HG03565 (cell line): ENCODE measurements around the gene PRSS3.
"Not testable (repeated sequence)": the region's sequence is repeated elsewhere in the genome, so short reads cannot be mapped to it uniquely, and the experiment has no call there.

ENCODE experiments used
- ATAC-seq: cut with Tn5 transposase; IDR thresholded peaks from one replicate; pipeline ENCODE4 v1.9.1; 2021; ENCODE audit warnings: mild to moderate bottlenecking, moderate library complexity; ENCODE audit not compliant: unreplicated experiment

Gene PRSS3

DNA sequence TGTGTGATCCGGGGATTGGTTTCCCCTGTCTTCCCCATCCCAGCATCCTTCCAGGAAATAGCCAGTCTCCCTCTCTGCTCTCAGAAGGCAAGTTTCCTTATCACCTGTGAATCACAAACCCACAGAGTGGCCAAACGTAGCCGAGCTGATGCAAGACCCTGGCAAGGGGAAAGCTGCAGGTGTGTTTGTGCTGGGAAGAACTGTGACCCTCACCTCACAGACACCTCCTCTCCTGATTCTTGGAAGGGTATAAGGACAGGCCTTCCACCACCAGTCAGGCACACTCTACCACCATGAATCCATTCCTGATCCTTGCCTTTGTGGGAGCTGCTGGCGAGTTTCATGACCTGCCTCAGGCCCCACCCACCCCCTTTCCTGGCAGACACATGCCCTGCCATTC is at the start of gene PRSS3:
TSS of gene PRSS3 (plus strand) at position 281 of the 400 bp plus-strand sequence. CDS start at position 294, 13 bp downstream.
- ATAC-seq = no peak

DNA sequence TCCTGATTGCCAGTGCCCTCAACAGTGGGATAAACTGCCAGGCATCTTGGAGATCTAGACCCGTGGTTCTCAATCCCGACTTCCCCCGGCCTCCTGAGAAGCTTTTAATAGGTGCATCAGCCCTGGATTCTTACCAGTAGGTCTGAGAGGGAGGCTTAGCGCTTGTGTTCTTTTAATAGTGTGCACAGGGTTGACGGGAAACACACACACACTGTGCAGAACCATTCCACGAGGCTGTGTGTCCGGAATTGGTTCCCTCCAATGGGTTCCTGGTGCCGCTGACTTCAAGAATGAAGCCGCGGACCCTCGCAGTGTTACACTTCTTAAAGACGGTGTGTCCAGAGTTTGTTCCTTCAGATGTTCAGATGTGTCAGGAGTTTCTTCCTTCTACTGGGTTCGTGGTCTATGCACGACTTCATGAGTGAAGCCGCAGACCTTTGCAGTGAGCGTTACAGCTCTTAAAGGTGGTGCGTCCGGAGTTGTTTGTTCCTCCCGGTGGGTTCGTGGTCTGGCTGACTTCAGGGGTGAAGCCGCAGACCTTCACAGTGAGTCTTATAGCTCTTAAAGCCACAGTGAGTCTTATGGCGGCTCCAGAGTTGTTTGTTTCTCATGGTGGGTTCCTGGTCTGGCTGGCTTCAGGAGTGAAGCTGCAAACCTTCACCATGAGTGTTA is 46.6 kb upstream of the PRSS3 start:
- ATAC-seq = no peak

DNA sequence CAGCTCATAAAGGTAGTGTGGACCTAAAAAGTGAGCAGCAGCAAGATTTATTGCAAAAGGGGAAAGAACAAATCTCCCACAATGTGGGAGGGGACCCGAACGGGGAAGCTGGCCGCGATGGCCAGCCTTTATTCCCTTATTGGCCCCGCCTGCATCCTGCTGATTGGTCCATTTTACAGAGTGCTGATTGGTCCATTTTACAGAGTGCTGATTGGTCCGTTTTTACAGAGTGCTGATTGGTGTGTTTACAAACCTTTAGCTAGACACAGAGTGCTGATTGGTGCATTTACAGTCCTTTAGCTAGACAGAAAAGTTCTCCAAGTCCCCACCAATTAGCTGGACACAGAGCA is 46.1 kb upstream of the PRSS3 start:
- ATAC-seq = not testable (repeated sequence)

GRCh38 chr9:33750307-33750838 is 45.0 kb upstream of the PRSS3 start:
- no peak for ATAC-seq

- no peak for ATAC-seq
These were observed 44.5 kb upstream of the PRSS3 start for GRCh38 chr9:33750839-33751339.

GRCh38 chr9:33751536-33752129 is 43.7 kb upstream of the PRSS3 start:
- ATAC-seq = no peak

GRCh38 chr9:33752130-33752637 is 43.2 kb upstream of the PRSS3 start:
- no peak for ATAC-seq

GRCh38 chr9:33752789-33753188 is 42.6 kb upstream of the PRSS3 start:
- not testable (repeated sequence) for ATAC-seq

DNA sequence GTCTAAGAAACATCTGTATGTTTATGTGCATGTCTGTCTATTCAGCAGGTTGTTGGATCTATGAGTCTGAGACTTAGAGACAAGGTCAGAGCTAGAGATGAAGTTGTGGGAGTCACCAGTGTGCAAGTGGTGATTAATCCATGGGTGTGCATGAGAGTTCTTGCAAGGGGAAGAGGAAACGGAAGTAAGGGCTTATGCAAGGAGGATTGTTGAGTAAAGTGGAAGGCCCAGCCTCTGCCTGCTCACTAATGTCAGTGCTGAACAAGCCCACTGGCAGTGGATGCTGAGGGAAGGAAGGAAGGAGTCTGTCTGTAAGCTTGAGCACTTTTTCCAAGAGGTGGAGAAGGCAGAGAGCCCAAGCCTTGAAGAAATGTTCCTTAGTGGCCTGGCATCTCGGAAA is 35.7 kb upstream of the PRSS3 start:
- not testable (repeated sequence) for ATAC-seq

DNA sequence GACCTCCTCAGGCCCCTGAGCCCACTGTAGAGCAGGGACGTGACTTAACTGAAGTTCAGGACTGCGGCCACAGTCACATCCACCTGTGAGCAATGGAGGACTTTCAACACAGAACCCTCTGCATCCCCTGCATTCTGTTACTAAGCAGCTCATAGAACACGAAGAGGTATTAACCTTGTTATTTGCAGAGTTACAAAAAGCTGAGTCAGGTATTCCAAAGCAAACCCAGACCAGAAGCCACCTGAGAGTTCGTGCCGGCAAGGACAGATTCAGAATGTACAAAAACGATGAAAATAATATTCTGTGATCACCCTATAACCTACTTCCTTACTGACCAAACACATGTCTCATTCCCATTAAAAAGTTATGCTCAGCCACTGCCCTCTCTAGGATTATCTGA is 33.0 kb upstream of the PRSS3 start:
- ATAC-seq = no peak

GRCh38 chr9:33763709-33764108 is 31.7 kb upstream of the PRSS3 start:
- not testable (repeated sequence) for ATAC-seq

DNA sequence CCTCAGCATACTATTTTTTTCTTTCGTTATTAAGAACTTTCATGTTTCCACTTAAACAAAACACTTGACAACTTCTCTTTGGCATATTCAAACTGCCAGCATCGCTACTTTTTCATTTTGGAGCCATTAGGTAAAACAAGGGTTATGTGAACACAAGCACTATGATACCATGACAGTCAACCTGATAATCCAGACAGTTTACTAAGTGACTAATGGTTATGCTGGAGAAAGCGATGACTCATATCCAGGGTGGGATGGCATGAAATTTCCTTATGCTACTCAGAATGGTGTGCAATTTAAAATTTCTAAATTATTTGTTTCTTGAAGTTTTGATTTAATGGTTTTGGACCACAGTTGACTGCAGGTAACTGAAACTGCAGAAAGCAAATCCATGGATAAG is 29.9 kb upstream of the PRSS3 start:
- no peak for ATAC-seq

DNA sequence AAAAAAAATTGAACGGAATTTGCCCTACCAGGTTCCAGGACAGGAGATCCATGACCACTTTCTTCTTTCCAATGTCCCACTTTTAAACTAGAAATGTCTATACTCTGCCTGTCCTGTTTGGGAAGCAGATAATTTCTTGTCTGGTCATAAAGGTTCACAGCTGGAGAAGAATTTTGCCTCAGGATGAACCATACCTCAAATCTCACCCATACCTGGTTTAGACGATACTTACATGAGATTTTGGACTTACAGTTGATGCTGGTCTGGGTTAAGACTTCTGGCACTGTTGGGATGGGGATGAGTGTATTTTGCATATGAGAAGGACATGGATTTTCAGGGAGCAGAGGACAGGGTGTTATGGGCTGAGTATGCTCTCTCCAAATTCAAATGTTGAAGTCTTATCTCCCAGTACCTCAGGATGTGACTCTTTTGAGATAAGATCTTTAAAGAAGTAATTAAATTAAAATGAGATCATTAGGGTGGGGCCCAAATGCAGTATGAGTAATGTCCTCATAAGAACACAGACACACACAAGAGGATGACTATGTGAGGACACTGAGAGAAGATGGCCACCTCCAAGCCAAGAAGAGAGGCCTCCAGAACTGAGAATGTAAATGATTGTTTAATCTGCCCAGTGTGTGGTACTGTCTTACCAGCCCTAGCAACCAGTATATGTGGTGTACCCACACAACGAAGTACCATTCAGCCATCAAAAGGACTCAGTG is 25.0 kb upstream of the PRSS3 start:
- not testable (repeated sequence) for ATAC-seq

- not testable (repeated sequence) for ATAC-seq
These were observed 22.2 kb upstream of the PRSS3 start for GRCh38 chr9:33773135-33773534.

DNA sequence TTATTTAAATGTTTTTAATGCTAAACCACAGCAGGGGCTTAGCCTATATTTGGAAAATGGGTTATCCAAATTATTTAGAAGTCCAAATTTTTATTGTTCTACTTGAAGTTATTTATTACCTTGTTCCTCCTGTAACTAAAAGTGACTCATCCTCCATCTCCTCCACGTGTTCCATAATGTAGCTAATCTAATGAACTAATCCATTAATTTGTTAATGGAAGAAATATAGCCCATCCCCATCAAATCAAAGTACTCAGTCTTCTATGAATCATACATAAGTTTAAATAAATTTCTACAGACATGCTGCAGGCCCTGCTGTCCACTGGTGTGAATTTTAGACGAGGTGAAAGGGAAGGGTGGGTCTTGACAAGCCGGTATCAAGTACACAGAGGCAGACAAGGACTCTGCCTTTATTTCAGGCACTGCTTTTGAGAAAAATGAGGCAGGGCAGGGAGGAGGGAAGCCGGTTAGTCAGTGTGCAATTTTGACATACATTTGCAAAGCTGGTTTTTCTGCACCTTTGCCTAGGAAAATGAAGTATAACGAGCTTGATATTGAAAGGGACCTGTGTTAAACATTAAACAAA is 21.2 kb upstream of the PRSS3 start:
- not testable (repeated sequence) for ATAC-seq

GRCh38 chr9:33776578-33776977 is 18.8 kb upstream of the PRSS3 start:
- no peak for ATAC-seq

DNA sequence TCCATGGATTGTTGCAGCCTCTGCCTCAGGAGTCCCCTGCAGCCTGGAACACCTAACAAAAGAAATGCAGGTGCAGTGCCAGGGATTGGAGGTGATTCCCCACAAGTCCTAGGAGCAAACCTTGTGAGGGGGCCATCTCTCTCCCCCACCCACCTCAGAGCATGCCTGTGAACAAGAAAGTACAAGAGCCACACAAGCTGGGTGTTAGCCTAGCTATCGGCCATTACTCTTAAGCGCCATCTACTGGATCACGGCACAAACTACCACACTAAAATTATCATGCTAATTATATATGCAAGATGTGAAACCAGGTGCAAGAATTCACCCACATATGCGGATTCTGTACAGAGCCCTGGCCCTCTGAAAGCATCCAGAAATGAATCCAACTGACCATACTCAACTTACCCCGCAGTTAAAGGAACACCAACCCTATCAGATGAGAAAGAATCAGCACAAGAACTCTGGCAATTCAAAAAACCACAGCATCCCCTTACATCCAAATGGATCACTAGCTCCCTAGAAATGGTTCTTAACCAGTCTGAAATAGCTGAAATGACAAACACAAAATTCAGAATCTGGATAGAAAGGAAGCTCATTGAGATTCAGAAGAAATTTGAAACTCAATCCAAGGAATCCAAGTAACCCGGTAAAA is 16.5 kb upstream of the PRSS3 start:
- ATAC-seq = peak; percentile 73

- no peak for ATAC-seq
These were observed 15.1 kb upstream of the PRSS3 start for GRCh38 chr9:33780276-33780675.

DNA sequence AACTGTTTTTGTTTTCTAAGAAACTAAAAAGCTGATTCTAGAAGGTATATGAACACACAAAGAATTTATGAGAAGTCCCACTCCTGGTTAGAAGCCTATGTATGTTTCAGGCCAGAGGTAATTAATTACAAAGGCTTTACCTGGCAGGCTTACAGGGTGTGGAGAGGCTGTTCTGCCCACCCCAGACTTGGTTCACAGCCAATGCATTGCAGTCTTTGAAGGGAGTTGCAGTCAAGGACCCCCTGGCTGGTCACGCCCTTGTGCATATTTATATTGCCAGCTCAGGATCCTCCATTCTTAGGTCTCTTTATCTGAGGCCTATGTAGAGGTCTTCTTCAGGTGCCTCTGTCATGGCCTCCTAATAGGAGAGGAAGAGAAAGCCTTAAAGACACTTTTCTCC is 13.6 kb upstream of the PRSS3 start:
- ATAC-seq = no peak

DNA sequence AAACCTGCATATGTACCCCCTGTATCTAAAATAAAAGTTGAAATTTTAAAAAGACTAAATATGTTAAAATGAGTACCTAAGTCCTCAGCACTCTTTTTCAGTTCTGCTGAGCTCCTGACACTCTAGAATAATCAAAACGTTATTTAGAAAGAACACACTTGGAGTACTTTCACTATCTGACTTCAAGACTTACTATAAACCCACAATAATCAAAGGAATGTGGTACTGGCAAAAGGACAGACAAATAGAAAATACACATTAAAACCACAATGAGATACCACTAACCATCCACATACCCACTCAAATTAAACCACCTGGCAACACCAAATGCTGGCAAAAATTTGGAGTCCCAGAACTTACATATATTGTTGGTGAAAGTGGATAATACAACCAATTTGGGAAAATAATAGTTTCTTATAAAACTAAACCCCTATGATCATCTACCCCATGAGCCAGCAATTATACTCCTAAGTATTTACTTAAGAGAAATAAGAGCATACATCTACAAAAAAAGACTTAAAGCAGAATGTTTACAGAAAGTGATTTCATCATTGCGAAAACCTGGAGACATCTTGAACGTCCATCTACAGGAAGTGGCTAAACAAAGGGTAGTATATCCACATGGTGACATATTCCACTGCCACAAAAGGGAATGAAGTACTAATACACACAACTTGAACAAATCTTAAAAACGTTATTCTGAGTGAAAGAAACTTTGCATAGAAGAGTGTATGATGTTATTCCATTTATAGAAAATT is 12.8 kb upstream of the PRSS3 start:
- ATAC-seq = no peak
